Measurements from ENCODE around the gene MRPL54.

Gene MRPL54

DNA sequence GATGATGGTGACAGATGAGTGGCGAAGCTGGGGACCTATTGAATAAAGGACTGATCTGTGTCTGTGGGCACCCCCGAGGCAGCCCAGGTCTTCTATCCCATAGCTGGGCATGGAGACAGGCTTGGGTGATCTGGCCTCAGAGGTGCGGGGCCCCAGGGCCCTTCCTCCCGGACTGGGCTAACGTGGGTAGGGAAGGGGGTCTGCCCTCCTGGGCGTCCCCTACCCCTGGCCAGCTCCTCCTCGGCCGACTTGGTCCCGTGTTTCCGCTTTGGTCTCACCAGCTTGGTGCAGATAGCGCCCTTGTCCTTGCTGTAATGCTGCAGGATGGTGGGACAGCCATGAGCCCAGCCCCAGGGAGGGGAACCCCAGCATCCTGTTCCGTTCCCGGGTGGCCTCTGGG, 20.4 kb downstream of the MRPL54 start:
- TF ChIP-seq, protein P1, sequence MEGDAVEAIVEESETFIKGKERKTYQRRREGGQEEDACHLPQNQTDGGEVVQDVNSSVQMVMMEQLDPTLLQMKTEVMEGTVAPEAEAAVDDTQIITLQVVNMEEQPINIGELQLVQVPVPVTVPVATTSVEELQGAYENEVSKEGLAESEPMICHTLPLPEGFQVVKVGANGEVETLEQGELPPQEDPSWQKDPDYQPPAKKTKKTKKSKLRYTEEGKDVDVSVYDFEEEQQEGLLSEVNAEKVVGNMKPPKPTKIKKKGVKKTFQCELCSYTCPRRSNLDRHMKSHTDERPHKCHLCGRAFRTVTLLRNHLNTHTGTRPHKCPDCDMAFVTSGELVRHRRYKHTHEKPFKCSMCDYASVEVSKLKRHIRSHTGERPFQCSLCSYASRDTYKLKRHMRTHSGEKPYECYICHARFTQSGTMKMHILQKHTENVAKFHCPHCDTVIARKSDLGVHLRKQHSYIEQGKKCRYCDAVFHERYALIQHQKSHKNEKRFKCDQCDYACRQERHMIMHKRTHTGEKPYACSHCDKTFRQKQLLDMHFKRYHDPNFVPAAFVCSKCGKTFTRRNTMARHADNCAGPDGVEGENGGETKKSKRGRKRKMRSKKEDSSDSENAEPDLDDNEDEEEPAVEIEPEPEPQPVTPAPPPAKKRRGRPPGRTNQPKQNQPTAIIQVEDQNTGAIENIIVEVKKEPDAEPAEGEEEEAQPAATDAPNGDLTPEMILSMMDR (IDR thresholded peaks at IDR 0.05; ENCODE audit: low read depth, low read length): no peak
- no peak overlapping the region for H3K4me3 ChIP-seq (ENCODE audit: low read depth, low read length)

DNA sequence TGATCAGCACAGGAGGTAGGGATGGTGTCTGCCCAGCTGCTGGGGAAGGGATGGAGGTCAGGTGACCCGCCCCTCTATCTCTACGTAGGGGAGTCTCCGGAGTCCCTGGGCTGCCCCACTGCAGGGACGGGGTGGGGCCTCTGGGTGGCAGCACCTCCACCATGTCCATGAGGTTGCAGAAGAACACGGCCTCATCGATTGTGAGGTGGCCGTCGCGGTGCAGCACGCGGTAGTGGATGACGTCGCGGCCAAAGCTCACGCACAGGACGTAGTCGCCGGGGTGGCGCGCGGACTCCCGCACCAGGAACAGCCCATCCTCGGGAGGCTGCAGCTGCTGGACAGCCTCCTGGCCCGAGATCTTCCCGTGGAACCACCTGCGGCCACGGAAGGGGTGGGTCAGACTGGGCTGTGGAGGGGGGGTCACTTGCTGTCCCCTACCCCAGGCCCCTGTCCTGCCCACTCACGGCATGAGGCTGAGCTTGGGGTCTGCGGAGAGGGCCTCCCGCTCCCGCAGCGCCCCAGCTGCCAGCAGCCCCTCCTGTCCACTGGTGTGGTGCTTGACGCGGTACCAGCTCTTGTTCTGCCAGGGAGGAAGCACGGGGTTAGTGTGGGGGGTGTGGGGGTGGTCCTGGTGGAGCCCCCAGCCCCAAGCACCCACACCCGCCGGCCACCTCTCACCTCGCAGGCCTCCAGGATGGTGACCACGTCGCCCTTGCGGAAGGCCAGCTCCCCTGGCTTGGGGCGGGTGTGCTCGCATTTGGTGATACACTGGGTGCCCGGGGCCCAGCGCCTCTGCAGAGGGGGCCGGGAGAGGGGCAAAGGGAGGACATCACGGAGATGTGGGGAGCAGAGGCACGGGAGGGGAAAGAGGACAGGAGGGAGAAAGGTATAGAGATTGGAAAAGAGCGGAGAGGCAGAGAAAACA, 21.4 kb downstream of the MRPL54 start:
- TF ChIP-seq, protein P1 (IDR thresholded peaks at IDR 0.05; ENCODE audit: low read depth, low read length): peak; percentile 17; the same call in 1 of the 2 replicates
- H3K4me3 ChIP-seq (ENCODE audit: low read depth, low read length): no peak overlapping the region

DNA sequence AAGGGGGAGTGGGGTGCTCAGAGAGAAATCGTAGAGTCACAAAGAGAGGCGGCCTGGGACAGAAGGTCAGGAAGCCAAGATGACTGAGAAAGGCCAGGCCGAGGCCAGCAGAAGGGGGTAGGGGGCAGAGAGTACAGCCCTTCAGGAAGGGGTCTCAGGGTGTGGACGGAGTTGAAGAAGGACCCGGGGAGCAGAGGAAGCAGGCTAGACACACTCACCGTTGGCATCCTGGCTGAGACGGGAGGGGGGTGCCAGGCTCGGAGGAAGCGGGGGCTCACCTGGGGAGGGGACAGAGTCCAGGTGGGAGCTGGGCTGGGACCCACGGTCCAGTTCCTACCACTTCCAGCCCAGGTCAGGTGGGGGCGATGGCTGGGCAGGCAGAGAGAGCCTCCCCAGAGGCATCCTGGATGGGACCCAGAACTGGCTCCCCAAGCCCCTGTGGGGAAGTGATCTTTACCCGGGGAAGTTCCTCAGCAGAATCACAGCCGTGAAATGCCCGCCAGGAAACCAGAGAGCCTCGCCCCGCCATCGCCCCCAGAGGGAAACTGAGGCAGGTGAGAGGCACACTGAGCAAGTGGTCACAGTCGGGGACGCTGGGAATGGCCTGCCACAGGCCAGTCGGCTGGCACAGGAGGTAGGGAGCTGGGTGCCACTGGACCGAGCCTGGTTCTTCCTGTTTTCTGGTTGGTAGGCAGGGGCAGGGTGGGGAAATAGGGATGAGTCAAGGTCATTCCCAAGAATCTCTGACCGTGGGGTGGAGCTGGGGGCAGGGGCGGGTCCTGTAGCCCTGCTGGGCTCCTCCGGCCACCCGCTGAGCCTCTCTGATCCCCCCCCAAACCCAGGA, 22.3 kb downstream of the MRPL54 start:
- H3K4me3 ChIP-seq (ENCODE audit: low read depth, low read length): no peak overlapping the region

DNA sequence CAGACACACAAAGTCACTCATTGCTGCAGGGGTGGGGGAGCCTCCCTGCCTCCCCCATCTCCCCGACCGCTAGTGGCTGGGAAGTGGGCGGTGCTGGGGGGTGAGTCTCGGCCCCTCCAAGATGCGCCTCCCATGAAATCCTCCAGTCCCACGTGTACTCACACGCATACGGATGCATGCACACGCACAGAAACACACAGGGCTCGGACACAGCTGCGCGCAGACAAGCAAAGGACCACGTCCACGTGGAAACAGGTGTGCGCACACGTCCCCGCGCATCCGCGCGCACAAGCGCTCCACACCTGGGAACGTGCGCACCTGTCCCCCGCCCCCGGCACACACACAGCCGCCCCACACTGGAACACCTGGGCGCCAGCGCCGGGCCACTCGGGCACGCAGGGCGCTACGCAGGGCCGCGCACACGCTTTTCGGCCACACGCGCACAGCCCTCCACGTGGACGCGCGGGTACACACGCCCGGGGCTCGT, 23.0 kb downstream of the MRPL54 start:
- no peak overlapping the region for H3K4me3 ChIP-seq (ENCODE audit: low read depth, low read length)
- TF ChIP-seq, protein P1 (IDR thresholded peaks at IDR 0.05; ENCODE audit: low read depth, low read length): no peak

More for the DNA sequence above, 22.3 kb downstream of the MRPL54 start:
- TF ChIP-seq, protein P1 (IDR thresholded peaks at IDR 0.05; ENCODE audit: low read depth, low read length): no peak

DNA sequence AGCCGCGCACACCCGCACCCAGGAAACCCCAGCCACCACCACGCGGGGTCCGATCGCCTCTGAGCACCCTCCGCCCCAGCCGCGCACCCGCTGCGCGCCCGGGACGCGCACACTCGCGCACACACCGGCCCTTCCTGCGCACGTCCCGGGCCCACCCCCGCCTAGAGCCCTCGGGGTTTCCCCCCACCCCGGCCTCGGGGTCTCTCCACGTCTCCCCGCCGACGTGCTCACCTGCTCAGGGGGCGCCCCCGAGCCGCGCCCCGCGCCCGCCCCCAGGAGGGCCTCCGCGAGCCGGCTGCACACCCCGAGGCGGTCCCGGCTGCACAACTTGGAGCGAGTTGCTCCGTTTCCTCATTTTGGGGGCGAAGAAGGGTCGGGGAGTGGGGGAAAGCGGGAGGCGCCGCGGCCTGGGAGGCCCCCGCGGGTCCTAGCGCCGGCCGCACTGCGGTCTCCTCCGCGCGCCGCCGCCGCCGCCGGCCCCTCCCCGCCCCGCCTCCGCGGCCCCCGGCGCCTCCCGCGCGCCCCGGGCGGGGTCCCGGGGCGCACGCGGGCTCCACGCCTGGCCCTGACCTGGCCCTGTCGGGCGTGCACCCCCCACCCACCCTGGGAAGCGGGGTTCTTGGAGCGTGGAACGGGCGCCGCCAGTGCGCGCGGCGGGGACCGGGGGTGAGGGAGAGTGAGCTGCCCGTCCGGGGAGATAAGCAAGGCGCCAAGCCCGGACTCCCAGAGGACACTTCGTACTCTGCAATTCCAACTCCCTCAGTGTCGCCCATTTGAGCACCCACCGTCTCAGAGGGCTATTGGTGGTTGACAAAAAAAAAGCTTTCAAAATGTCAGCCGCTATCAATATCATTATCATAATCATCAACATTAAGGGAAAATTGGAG, 23.7 kb downstream of the MRPL54 start, which contains the start of gene MATK:
Gene MATK (minus strand): TSS at position 444 of the 887 bp plus-strand sequence. CDS start 1,246 bp downstream, outside the sequence.
- TF ChIP-seq, protein P1 (IDR thresholded peaks at IDR 0.05; ENCODE audit: low read depth, low read length): no peak
- no peak within 1 kb of the TSS for H3K4me3 ChIP-seq (ENCODE audit: low read depth, low read length)

DNA sequence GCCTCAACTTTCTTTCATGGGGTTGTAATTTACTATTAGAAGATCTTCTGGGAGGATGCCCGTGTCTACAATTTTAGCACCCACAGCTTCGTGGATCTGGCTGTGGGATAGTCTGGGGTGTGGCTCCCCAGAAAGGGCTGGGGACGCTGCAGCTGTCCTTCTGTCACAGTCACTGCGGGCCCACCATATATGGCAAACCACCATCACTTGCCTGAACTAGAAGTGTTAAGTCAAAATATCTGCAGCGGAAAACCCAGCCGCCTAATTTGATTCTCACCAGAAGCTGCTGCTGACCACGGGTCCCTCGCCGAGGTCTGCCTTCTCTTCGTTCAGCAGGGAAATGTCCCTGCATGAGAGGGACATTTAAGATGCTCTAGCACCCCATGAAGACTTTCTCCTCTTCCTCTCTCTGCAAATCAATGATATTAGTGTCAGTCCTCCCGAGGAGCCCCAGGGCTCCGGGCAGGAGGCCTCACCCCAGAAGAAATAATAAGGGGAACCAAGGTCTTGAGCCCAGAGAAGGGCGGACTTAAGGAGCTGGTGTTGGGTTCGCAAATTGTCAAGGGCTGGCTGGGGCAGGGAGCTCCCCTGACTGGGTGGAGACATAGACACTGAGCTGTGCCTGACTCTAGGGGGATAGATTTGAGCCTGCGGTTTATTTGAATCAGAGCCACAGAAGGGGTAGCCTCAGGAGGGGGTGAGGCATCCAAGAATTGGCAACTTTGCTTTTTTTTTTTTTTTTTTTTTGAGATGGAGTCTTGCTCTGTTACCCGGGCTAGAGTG, 26.7 kb downstream of the MRPL54 start:
- H3K4me3 ChIP-seq (ENCODE audit: low read depth, low read length): no peak overlapping the region
- TF ChIP-seq, protein P1 (IDR thresholded peaks at IDR 0.05; ENCODE audit: low read depth, low read length): no peak

Data from WI38 (cell line).